CD4-positive, alpha-beta T cell treated with Interleukin-21 for 1 hour (primary cell): ENCODE measurements around the gene RALY.

Source experiments
- DNase-seq: peaks from one replicate; pipeline ENCODE4 v3.0.0-alpha.2; 2020

RALY gene

GRCh38 chr20:34052414-34052813, 58.7 kb downstream of the RALY start:
- DNase-seq: no peak

- DNase-seq: no peak
Observed at GRCh38 chr20:34055290-34055689, 61.6 kb downstream of the RALY start.

- peak; percentile 31 for DNase-seq
Observed at GRCh38 chr20:34058831-34059230, 65.1 kb downstream of the RALY start.

DNA sequence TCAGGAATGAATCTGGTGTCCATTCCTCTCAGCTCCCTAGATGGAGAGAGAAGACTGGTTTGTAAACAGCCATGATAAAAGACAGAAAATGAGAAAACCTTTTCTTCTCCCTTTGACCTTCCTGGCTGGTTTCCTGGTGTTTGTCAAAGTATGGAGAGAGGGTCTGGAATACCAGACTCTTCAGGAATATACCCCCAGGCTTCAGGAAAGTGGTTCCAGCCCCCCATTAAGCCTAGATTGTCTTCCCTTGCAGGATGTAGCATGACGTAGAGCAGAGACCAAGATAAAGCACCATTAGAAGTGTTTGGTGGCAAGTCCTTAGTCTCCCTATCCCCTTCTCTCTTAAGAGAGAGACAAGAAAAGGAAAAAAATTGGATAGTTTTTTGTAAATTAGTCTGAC, 67.3 kb downstream of the RALY start:
- DNase-seq: no peak

DNA sequence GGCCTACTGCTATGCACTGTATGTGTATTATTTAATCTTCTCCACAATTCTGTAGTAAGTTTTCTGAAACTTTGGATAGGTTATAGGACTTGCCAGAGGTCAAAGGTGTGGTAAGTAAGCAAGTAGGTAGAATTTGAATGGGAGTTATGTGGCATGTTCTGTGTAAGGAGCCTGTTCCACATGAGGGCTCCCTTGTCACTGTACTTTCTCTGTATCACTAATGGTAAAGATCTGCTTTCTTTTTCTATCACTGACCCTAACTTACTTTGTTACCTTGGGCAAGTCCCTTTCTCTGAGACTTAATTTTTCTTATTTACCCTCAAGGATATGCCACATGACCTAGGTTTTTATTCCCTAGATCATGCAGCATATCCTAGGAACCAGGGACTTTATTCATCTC, 68.0 kb downstream of the RALY start:
- no peak for DNase-seq

- DNase-seq: no peak
Observed at GRCh38 chr20:34062570-34063482, 69.1 kb downstream of the RALY start.

DNA sequence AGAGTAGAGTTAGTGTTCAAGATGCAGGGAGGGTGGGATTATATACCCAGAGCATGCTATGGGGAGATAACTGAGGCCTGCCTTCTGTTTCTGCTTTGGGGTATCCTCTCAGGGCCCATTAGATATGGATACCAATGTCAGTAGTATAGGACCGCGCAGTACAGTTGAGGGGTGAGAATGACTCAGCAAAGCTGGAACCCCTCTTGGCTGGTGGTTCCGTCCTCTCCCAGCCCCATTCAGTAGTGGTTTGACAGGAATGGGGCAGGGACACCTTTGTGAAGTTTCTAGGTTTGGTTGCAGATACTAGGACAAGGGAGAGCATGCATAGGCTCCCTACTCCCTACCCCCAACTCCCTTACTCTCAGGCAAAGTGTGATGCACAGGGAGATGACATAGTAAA, 70.6 kb downstream of the RALY start:
- no peak for DNase-seq

DNA sequence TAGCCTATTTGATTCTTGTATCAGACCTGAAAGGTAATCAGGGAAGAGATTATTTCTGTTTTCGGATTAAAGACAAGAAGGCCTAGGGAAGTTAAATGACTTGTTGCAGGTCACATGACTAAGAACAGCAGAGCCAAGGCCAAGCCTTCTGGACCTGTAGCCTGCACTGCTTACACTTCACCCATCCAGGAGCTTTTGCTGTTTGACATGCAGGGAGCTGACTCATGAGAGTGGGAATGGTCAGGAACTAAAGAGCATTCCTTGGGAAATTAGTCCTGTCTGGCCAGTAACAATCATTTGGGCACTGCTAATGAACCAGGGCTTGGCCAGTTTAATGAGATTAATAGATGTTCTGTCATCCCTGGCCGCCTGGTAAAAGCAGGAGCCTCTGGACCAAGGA, 71.5 kb downstream of the RALY start:
- DNase-seq: no peak

- DNase-seq: no peak
Observed at GRCh38 chr20:34066476-34067090, 72.9 kb downstream of the RALY start.

DNA sequence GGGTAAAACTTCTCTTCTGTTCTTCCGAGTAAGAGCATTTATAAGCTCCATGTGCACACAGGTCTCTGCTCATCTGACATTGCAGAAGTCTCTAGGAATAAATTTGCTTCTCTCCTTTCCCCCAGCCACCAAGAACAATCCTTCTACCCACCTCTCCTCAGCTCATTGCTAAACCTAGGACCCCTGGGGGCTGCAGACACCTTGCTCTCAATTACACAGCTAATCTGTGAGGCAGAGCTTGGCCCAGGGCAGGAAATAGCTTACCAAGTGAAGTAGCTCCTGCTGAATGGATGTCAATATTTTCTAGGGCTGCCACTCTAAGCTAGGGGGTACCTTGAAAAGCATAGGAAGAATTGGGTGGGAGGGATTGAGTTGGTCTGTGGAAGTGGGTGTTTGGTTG, 74.3 kb downstream of the RALY start:
- no peak for DNase-seq

GRCh38 chr20:34069341-34070078, 75.8 kb downstream of the RALY start:
- peak; percentile 63 for DNase-seq

GRCh38 chr20:34070079-34070439, 76.3 kb downstream of the RALY start:
- no peak for DNase-seq

DNA sequence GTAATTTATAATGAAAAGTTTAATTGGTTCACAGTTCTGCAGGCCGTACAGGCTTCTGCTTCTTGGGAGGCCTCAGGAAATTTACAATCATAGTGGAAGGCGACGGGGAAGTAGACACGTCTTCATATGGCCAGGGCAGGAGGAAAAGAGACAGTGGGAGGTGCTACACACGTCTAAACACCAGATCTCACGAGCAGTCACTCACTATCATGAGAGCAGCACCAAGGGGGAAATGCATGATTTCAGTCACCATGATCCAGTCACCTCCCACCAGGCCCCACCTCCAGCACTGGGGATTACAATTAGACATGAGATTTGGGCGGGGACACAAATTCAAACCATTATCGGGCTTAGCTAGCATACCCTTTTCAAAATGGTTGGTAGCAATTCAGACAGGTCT, 77.1 kb downstream of the RALY start:
- no peak for DNase-seq

- DNase-seq: no peak
Observed at GRCh38 chr20:34072076-34072475, 78.4 kb downstream of the RALY start.

DNA sequence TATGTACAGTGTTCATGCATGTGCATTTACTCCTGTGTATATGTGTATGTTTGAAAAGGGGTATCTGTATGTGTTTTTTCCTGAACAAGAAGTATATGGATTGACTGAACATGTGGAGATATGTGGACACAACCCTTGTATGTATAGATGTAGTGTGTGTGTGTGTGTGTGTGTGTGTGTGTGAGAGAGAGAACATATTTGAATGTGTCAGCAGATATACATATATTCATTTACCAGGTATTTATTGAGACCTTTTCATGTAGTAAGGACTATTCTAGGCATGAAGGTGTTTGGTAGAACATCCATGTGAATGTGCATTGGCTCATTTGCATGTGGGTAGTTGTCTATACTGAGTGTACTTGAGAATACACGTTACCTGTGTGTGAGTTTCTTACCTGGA, 79.1 kb downstream of the RALY start:
- DNase-seq: no peak

DNA sequence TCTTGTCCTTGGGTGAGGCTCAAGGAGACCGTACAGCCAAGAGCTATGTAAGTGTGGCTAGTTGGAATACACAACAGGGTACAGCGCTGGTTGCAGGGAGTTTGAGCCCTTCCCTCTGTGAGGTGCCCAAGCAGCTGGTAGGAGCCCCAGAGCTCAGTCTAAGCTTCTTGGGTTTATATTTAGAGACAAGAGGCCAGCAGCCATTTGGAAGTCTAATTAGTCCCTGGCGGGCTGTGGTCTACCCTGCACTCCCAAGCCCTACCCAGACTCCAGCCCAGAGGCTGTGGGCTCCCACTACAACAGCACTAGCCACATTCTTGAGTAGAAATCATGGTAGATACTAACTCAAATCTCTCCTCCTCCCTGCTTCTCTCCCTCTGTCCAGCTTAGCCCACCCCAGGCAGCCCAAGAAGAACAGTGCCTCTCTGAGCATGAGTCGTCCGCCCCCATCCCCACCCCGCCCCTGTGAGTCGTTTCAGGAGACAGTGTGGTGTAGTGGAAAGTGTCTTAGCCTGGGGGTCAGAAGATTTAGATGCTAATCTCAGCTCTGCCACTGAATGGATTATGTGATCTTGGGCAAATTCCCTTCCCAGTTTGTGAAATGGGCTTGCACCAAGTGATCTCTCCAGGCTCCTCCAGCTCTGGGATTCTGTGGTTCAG, 80.5 kb downstream of the RALY start:
- no peak for DNase-seq

GRCh38 chr20:34075647-34076046, 81.9 kb downstream of the RALY start:
- DNase-seq: no peak

DNA sequence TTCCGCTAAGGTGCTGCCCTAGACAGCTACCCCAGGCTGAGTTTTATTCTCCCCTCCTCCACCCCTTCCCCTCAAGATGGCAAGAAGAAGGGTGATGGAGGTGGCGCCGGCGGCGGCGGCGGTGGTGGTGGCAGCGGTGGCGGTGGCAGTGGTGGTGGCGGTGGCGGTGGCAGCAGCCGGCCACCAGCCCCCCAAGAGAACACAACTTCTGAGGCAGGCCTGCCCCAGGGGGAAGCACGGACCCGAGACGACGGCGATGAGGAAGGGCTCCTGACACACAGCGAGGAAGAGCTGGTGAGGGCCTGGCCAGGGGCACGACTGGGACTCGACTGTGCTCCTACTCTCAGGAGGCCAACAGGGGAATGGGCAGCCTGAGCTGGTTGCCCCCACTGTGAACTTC, 83.2 kb downstream of the RALY start:
- no peak for DNase-seq

DNA sequence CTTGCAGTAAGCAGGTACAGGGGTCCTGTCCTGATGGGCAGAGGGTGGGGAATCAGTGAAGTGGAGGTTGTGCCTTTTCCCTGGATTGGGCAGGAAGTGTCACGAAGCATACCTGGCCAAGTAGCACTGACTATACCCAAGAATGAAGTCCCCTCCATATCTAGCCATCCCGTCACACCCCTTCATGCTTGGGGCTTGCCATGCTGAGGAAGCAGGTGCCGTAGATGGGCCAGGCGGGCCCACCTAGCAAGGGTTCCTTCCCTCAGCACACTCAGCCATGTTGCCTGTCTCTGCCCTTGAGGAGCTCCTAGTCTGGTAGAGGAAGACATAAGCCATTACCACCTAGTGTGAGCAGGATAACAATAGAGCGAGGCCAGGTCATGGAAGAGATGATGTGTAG, 84.8 kb downstream of the RALY start:
- DNase-seq: no peak

- no peak for DNase-seq
Observed at GRCh38 chr20:34079818-34080217, 86.1 kb downstream of the RALY start.

DNA sequence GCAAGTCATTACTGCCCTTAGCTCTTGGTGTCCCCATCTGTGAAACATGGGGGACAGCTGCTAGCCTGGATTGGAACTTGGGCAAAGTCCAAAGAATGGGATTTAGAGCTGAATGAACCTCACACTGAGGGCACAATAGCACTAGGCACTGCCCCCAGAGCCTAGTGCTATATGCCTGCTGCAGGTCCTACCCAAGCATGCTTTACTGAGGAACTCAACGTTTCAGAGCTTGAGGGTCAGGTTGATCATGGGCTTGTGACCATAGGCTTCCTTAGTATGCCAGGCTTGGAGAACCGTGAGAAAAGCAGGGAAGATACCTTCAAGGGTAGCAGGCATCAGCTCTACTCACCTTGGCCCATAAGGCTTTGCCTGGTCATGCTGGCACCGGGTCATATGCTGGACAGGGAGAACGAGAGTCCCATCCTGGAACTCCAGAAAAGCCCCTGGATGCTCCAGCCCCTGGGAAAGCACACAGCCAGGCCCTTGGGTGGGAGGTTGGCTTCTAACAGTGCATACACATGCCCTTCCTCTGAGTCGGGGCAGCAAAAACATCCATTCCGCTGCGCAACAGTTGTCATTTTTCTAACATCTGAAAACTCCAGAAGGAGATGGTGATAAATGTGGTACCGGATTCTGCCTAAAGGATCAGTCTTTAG, 88.6 kb downstream of the RALY start:
- no peak for DNase-seq

DNA sequence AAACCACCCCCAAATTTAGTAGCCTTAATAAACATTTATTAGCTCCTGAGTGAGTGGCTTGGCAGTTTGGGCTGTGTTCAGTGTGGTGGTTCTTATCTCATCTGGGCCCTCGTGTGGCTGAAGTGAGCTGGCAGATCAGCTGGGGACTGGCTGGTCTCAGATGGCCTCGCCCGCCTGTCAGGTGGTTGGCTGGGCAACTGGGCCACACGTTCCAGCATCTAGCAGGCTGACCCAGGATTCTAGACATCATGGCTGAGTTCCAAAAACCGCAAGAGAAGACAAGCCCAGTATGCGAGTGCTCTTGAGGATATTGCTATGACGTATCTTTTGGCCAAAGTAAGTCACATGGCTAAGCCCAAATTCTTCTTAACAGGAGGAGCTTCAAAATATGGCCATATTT, 89.4 kb downstream of the RALY start:
- DNase-seq: no peak

DNA sequence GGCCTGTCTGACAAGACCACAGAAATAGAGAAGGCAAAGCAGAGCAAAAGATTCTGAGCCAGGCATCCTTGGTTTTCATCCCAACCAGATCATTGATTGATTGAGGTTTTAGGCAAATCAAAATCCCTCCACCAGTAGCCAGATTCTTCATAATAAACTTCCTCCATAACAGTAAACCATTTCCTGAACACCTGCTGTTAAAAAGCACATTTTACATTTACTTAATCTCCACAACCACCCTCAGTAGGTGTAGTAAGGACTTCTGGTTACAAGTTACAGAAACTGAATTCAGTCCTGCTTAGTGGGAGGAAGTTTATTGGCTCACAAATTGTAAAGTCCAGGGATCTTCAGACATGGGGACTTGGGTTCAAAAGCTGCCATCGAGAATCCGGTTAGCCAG, 90.1 kb downstream of the RALY start:
- DNase-seq: no peak
